EH (cell line): ENCODE results near the gene PLXNA4.
A peak's percentile ranks its signal among the peaks of the same experiment; 100 is the strongest.

Experiments
- DNase-seq: peaks from one replicate; pipeline ENCODE4 v3.0.0-alpha.2; 2015; ENCODE audit warnings: low read depth

The PLXNA4 gene

DNA sequence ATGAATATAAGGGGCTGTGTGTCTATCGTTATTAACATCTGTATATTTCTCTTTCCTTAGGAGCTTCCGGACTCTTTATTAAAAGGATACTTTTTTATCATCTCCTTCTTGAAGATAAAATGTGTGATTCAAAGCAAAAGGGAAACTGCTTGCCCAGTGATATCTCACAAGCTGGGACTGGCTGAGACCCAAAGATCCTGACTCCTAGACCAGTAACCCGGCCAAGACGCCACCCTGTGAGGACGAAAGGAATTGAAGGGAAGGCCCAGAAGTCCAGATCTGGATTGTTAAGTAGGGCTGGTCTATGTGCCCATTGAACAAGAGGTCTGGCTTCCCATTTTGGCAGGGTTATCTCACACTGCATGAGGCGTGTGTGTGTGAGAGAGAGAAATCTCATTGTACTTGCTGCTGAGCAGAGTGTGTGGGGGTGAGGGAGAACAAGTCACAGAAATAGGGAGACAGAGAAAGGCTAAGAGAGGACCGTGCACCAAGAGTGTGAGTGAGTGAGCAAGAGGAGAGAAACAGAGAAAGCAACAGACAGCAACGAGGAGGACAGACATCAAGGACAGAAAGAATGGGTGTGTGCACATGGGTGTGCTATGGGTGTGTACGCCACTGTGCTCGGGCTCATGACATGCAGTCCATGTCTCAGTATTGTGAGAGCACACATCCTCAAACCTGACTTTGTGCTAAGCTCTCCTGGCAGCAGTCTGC, 75.4 kb downstream of the PLXNA4 start:
- peak; percentile 6 for DNase-seq

DNA sequence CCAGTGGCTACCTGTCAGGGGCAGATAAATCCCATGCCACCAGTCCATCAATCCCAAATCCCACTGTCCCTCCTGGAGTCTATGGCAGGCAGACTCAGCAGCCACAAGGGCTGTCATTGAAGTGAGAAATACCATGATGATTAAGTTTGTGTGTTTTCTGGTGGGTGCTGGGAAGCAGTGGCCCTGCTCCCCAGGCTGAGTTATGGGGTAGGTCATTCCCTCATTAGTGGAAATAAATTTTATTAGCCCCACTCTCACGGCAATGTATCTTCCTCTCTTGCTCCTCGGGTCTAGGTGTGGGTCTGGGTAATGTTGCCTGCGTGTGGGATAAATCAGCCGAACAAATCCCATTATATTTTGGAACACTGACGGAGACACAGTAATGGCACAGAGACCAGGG, 76.8 kb downstream of the PLXNA4 start:
- DNase-seq = no peak

DNA sequence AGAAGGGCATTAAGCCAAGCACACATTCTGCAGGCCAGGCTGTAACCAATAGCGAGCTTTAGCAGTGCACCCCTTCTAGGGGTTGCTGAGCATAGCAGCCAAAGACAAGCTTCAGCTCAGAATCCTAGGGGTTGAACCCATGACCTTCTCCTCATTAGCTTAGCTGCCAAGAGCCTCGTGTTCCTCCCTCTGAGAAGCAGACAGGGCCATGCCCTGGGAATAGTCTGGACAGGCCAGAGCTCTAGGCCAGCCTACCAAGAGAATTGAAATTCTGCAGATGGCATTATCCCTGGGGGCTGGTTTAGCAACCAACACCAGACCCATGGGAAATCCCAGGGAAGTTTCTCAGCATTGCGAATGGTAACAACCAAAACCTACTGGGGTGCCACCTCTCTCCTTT, 77.2 kb downstream of the PLXNA4 start:
- DNase-seq = no peak

DNA sequence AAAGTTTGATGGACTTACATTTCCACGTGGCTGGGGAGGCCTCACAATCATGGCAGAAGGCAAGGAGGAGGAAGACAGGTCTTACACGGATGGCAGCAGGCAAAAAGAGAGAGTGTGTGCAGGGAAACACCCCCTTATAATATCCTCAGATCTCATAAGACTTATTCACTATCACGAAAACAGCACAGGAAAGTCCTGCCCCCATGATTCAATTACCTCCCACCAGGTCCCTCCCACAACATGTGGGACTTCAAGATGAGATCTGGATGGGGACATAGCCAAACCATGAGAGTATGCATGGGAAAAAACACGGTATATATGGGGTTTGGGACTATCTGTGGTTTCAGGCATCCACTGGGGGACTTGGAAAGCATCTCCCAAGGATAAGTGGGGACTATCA, 78.0 kb downstream of the PLXNA4 start:
- no peak for DNase-seq

DNA sequence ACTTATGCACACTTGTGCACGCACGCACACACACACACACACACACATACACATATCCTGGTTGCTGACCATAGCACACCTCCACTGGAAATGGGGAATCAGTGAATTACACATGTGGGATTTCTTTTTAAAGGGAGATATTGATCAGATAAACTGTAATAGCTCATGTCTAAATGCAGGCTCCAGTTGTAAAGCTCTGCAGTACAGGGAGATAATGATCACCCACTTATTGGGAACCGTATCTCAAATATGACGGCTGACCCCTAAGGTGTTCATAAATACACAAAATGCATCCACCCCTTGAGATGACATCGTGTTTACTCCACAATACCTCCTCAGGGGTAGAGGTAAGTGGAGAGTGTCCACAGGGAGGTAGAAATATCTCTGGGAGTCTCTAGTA, 79.2 kb downstream of the PLXNA4 start:
- DNase-seq = no peak

DNA sequence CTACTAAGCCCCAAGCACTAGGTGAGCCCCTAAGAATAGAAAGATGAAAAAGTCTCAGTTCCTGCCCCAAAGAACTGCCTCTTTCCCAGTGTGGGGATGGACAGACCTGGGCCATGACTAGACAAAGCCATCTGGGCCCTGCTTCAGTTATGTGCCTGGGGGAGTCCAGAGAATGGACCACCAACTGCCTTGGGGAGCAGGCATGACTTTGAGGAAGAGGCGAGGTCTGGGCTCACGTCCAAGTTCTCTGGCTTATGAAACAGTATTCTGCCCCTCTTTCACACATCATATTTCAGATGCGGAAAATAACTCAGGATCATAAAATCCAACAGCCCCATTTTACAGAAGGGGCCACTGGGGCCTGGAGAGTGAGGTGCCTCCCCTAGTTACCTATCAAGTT, 80.3 kb downstream of the PLXNA4 start:
- DNase-seq = no peak

DNA sequence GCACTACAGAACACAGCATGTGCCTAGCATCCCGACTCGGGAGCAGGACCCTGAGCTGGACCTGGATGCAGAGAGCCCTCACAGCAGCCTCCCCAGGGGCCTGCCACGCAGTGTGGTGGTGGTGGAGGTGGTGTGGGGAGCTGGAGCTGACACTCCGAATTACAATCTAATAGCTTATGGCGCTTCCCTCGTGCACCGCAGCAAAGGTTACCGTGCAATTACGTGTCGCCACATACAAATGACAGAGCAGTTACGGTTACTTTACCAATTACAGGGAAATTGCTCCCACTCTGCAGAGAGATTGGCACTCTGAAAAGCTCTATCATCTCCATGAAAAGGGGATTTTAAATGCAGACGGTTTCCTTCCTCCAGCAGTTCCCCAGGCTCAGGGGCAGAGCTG, 81.8 kb downstream of the PLXNA4 start:
- DNase-seq = no peak

DNA sequence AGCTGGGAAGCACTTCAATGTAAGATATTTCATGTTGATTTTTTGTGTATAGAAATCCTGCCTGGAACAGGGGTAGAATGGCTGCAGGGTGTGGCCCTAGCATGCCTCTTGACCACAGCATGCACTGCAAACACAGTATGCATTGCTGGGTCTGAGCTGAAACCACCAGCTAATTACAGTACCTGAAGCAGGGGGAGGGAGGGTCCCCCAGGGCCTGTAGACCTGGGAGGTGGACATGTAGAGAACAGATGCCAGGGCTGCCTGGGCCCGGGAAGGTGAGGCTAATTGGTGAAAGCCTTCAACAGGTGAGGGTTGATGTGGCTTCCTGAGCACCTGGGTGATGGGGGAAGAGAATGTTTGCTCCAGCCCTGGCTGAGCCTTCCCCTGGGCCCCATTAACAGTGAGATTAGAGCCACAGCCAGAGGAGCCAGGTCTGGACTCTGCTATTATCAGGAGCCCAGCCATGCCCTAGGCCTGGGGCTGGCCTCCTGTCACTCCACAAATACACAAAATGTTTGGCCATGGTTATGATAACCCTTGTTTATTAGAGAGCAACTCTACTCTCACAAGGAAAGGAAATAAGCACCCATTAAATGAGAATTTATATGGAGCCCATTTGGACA, 83.3 kb downstream of the PLXNA4 start:
- no peak for DNase-seq

DNA sequence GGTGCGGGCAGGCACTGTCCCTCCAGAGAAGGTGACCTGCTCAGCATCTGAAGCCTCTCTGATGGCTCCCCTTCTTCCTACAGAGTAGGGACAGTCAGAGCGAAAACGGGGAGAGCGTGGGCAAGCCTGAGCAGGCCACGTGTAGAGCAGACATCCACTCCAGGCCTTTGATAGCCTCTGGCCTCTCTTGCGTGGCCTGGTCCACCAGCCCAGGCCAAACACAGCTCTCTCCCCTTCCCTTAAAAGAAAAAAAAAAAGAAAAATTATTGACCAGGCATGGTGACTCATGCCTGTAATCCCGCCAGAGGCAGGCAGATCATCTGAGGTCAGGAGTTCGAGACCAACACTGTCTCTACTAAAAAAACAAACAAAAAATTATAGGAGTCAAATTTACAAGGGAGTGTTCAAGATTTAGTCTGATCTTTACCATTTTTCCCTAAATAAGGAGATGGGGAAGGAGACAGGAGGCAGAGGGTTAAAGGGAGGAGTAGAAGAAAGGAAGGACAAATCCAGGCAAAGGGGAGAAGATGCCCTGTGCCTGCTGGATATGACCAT, 84.8 kb downstream of the PLXNA4 start:
- peak; percentile 4 for DNase-seq

DNA sequence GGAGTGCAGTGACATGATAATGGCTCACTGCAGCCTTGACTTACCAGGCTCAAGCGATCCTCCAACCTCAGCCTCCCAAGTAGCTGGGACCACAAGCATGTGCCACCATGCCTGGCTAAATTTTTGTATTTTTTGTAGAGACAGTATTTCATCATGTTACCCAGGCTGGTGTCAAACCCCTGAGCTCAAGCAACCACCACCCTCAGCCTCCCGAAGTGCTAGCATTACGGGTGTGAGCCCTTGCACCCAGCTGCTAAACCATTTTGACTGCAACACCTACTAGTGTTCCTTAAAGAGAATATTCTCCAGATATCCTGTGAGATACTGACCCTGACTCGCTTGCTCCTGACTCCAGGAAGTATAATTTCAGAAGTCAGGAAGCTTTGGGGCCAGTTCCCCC, 85.8 kb downstream of the PLXNA4 start:
- no peak for DNase-seq

DNA sequence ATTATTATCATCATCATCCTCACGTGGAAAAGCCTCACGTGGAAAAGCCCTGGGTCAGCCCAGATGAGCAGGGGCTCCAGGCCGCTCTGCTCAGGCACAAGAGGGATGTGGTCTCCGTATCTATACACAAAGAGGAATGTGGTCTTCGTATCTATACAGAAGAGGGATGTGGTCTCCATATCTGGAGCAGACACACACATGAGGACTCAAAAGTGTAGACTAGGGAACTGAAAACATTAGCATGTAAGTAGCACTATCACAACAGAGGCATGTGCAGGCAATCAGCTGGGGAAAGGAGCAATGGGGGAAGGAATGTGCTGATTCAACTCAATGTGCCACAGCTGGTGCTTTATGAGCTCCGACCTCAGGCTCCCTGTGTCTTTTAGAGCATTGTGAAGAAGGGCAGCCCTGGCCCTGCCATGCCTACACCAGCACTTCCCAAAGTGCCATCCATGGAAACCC, 86.5 kb downstream of the PLXNA4 start:
- no peak for DNase-seq

DNA sequence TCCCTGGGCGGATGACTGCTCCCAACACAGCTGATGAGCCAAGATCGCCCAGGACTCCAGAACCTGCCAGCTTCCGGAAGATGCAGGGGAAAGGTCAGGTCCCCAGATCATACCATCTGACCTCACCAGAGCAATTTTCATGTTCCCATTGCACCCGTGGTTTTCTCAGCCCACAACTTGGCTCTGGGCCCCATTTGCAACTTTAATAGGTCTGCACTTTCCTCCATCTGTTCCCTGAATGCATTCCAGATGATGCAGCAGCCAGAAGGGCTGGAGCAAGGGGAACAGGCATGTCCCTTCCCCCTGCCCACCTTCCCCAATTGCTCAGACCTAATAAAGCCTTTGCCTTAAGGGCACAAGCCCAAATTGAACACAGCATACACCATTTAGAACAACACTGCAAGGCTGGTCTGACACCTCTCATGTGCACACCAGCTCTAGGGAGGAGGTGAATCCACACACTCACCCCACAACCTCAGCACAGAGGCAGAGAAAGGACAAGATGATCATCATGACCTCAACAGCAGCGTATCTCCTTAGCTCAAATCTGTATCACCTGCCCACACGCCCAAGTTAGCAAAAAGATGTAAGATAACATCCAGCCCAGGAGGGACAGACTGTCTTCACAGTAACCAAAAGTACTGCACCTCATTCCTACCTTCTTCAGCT, 87.5 kb downstream of the PLXNA4 start:
- DNase-seq = peak; percentile 4

DNA sequence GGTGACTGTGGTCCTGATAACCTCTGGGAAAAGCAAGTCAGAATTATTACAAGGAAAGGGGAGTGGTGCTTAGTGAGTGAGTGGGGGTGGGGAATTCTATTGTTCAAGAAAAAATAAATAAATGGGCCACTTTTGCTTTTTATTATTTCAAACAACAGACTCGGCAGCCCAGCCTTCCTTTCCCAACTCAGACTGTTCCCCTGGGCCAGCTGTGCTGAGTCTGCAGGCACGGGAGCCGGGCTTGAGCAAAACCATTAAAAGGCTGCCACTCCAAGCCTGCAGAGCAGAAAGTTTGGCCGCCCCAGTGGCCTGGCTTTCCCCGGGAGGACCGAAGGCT, 90.0 kb downstream of the PLXNA4 start:
- DNase-seq = no peak

DNA sequence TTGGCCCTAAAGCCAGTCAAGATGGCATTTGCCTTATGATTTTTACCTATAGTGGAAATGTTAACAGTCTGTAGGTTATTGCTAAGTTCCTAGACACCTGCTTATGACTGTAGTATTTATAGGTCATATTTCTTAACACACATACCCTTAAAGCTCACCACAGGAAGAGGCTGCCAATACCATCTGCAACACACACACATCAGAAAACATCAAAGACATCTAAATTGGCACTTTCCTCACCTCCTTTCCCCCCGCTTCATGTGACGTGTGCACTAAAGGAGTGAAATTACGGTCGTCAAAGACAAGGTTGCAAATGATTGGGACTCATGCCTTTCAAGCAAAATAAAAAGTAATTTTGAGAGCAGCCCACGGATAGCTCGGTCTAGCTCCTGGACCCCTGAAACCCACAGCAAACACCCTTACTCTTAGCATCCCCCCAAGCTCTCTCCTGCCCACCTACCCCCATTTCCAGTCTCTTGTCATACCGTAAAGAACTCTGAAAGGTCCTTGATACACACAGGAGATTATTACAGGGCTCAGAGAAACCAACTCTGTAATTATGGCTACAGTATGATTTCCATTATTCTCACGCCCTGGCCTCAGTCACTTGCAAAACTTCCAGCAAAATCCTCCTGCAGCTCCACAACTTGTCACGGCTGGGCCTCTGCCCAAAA, 90.5 kb downstream of the PLXNA4 start:
- no peak for DNase-seq

DNA sequence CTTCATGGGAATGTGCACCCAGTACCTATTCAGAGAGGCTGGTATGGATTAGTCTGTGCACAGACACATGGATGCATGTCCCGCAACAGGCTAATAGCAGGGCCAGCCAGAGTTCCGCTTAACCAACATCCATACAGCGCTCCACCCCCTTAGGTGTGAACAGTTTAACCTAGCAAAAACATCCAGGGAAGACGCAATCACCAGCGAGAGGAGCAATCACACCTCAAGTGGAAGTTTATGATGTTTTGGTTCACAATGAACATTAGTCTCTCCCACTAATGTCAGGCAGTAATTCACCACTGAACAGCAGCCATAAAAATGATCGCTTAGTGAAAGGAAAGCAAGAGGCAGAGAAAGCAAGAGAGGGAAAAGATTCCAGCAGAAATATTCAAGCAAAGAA, 91.1 kb downstream of the PLXNA4 start:
- no peak for DNase-seq

DNA sequence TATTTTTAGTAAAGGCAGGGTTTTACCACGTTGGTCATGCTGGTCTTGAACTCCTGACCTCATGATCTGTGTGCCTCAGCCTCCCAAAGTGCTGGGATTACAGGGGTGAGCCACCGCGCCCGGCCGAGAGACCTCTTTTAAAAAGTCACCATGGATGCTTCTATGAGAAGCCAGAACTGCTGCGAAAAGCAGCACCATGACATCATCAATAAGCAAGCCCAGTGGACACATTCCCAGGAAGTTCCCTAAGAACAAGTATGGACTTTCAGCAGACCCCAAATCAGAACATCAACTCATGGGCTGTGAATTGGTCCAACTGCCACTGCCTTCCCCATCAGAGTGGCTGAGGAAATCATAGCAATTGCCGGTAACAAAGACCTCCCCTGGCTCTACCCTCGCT, 93.4 kb downstream of the PLXNA4 start:
- DNase-seq = no peak

DNA sequence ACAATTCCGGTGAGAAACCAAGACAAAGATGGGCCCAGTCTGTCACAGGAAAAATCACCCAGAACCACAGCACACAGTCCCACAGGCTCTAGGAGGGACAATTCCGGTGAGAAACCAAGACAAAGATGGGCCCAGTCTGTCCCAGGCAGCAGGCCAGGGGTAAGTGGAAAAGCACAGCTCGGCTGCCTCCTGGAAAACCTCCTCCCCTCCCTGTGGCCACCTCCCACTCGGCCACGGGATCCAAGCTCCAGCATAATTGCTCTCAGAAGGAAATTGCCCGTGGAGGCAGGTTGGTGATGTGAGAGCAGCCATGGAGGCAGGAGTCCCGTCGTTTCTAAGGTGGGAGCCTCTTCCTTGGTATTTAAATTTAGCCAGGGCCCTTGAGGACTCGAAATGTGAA, 95.7 kb downstream of the PLXNA4 start:
- no peak for DNase-seq

DNA sequence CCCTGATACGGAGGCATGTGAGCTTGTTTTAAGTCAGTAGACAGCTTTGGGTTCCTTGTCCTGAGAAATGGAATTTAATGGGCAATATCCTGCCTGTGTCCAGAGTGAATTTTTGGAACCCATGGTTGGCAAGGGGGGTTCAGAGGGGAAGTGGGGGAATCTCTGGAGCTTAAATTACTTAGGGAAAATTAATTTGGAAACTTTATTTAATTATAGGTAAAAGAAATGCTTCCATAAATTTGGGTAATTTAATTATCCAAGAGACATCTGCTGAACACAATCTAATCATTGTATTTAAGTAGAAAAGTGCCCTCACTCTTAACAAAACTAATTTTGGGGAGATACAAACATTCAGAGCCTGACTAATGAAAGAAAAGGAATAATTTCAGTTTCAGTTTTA, 99.7 kb downstream of the PLXNA4 start:
- no peak for DNase-seq

DNA sequence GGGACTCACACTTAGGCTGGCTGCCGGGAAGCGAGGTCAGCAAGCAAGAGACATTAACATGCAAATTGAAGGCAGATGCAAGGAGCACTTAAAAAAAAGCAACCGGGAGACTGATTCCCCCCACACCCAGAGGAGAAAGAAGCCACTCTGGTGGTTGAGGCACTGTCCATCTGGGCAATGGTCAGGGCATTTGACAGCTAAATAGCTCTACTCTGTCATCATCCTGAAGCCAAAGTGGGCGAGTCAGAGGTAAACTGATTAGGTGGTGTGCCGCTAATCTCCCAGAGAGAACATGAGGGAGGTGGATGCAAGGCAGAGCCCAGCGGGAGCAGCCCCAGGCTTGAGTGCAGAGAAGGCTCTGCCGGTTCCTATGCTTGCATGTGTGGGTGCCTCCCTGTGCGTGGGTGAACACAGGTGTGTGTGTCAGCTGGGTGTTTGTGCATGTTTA, 100.6 kb downstream of the PLXNA4 start:
- DNase-seq = no peak

DNA sequence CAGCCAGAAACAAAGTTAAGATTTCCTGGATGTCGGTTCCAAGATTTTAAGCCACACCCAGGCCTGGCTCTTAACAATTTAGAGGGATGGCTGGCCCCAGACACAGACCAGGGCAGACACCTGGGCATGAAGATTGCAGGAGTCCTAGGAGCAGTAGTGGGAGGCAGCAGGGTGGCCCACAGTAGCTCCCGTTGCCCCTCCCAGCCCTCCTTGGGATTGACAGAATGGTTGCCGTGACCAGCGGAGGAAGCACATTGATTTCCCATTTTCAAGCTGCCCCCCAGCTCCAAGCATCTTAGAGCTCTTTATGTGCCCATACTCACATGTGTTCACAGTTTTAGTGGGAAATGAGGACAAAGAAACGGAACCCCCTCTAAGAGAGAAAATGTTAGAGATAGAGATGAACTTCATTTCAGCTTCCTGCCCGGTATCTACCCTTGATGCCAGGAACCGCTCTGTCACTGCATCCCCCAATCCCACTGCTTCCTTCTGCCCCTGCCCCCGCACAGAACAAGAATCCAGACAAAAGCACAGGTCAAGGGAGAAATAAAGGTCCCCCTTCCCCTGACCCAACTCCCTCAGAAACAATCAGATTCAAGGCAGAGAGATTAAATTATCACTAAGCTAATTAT, 101.1 kb downstream of the PLXNA4 start:
- DNase-seq = no peak

DNA sequence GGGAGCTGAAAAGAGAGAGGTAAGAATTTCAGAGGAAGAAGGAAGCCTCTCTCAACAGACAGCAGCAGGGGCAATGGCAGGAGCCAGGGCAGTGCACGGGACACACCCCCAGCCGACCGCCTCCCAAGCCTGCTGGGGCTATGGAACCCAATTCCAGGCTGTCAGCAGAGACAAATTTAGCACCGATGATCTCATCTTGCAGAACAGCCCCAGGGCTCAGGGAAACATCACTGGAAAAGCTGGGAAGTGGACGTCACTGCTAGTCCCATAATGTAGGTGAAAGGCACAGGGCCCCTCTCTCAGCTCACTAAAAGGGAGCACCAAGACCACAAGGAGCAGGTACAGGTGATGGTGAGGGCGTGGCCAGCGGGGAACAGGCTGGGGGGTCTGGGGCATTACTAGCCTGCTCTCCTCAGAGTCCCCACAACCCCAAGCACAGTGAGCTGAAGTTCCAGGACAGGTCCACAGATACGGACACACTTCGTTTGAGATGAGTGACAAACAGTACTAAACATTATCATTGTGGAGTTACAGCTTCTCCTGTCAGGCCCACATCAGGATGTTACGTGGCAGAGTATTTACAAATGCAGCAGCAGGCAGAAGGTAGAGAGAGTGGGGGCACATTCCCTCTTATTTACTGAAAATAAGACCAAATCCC, 103.7 kb downstream of the PLXNA4 start:
- DNase-seq = peak; percentile 77

DNA sequence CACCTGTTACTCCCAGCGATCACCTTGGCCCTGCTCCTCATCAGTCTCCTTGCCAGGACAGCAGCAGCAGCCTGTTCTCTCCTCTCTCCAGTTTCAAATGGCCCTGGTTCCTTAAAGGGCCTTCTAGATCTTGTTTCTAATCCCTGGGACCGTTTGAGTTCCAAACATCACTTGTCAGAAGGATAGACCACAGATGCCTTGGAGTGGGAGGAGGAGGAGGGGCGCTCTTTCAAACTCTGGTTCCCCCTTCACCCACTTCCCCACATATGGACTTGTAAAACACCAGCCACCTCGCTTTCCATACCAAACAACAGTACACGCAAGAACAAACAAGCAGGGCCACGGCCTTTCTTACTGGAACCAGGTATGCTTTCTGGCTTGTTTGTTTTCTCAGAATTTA, 104.8 kb downstream of the PLXNA4 start:
- DNase-seq = no peak
